RWPE2 (cell line): ENCODE measurements around the gene AKAP10.

Source experiments
- ATAC-seq: fragments of 200-7000 bp; cut with Tn5 transposase; 3 replicates; pipeline ENCODE4 v1.9.1; 2021; ENCODE audit warnings: low read depth
- DNase-seq: peaks from one replicate; pipeline ENCODE4 v3.0.0-alpha.2; 2020; ENCODE audit warnings: low spot score
- H3K27ac ChIP-seq: fragments of 450-650 bp; 2 replicates; pipeline ENCODE4 v1.5.1; 2017; ENCODE audit warnings: mild to moderate bottlenecking; ENCODE audit not compliant: poor library complexity, severe bottlenecking
- H3K27me3 ChIP-seq: fragments of 250-450 bp; sonication (Bioruptor Pico); 2 replicates; pipeline ENCODE4 v1.5.1; 2021; ENCODE audit warnings: mild to moderate bottlenecking, moderate library complexity; ENCODE audit not compliant: insufficient read depth, poor library complexity, severe bottlenecking
- H3K36me3 ChIP-seq: fragments of 250-450 bp; sonication (Bioruptor Pico); 2 replicates; pipeline ENCODE4 v1.5.1; 2020; ENCODE audit warnings: low read depth, mild to moderate bottlenecking, moderate library complexity
- H3K4me1 ChIP-seq: fragments of 250-450 bp; sonication (Bioruptor Pico); 2 replicates; pipeline ENCODE4 v1.5.1; 2021; ENCODE audit warnings: mild to moderate bottlenecking, moderate library complexity; ENCODE audit not compliant: insufficient read depth, poor library complexity, severe bottlenecking
- H3K4me3 ChIP-seq: fragments of 250-450 bp; sonication (Bioruptor Pico); 2 replicates; pipeline ENCODE4 v1.5.1; 2021; ENCODE audit warnings: mild to moderate bottlenecking, moderate library complexity; ENCODE audit not compliant: severe bottlenecking
- H3K9me3 ChIP-seq: fragments of 250-450 bp; sonication (Bioruptor Pico); 2 replicates; pipeline ENCODE4 v1.5.1; 2021; ENCODE audit warnings: mild to moderate bottlenecking, moderate library complexity; ENCODE audit not compliant: severe bottlenecking
- TF ChIP-seq, protein P1 (sequence below): fragments of 450-650 bp; IDR thresholded peaks from one replicate; pipeline ENCODE4 v1.5.1; 2017; ENCODE audit warnings: mild to moderate bottlenecking, moderate library complexity; ENCODE audit not compliant: poor library complexity, severe bottlenecking

The AKAP10 gene

DNA sequence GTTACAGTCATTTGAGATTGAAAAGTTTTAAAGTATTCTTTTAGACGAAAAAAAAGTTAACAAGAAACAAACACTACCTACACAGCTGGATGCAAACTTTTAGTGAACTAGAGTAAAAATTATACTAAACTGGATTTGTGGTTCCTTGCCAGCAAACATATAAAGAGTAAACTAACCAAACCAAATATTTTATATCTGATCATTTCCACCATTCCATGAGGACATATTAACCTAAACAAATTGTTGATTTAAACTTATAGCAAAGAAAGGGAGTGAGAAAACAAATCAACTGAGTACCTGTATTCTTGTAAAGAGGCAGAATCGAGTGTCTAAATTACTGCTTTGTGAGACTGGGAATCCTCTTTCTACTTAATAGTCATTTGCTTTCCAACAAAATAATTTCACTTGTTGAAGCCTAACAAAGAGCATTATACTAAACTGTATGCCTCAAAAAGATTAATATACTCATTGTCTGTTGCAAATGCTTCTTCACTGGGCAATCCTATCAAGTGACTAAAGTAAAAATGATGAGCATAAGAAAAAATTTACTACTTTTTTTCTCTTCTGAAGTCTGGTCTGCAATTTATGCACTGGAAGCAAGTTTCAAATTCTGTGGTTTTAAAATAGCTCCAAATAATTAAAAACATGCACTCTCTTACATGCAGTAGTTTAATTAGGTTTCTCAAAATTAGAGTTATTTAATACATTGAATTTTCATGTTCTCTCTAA, 37.5 kb downstream of the AKAP10 start:
- DNase-seq (no peak), ATAC-seq (no peak)
- no peaks in the 10 kb centered on the region for H3K27me3 ChIP-seq
- no peak overlapping the region for H3K4me3 ChIP-seq
- H3K27ac ChIP-seq, result peak overlapping the region; percentile 21
- peaks cover 76% of the 10 kb centered on the region for H3K36me3 ChIP-seq
- H3K4me1 ChIP-seq, result peaks cover 18% of the 10 kb centered on the region
- TF ChIP-seq, protein P1, sequence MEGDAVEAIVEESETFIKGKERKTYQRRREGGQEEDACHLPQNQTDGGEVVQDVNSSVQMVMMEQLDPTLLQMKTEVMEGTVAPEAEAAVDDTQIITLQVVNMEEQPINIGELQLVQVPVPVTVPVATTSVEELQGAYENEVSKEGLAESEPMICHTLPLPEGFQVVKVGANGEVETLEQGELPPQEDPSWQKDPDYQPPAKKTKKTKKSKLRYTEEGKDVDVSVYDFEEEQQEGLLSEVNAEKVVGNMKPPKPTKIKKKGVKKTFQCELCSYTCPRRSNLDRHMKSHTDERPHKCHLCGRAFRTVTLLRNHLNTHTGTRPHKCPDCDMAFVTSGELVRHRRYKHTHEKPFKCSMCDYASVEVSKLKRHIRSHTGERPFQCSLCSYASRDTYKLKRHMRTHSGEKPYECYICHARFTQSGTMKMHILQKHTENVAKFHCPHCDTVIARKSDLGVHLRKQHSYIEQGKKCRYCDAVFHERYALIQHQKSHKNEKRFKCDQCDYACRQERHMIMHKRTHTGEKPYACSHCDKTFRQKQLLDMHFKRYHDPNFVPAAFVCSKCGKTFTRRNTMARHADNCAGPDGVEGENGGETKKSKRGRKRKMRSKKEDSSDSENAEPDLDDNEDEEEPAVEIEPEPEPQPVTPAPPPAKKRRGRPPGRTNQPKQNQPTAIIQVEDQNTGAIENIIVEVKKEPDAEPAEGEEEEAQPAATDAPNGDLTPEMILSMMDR, result no peak
- H3K9me3 ChIP-seq, result no peaks in the 10 kb centered on the region

DNA sequence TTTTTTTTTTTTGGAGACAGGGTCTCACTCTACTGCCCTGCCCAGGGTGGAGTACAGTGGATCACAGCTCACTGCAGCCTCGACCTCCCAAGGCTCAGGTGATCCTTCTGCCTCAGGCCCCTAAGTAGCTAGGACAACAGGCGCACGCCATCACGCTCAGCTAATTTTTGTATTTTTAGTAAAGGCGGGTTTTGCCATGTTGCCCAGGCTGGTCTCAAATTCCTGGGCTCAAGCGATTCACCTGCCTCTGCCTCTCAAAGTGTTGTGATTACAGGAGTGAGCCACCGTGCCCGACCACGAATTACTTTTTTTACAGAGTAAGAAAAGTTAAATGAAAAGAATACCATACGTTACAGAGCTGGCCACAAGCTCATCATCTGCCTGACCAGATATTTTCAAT, 38.9 kb downstream of the AKAP10 start:
- no peak for ATAC-seq
- H3K27me3 ChIP-seq, result no peaks in the 10 kb centered on the region
- no peak overlapping the region for H3K27ac ChIP-seq
- TF ChIP-seq, protein P1, result no peak
- H3K4me3 ChIP-seq, result no peak overlapping the region
- peaks cover 78% of the 10 kb centered on the region for H3K36me3 ChIP-seq
- no peaks in the 10 kb centered on the region for H3K9me3 ChIP-seq
- DNase-seq, result no peak
- peaks cover 18% of the 10 kb centered on the region for H3K4me1 ChIP-seq

DNA sequence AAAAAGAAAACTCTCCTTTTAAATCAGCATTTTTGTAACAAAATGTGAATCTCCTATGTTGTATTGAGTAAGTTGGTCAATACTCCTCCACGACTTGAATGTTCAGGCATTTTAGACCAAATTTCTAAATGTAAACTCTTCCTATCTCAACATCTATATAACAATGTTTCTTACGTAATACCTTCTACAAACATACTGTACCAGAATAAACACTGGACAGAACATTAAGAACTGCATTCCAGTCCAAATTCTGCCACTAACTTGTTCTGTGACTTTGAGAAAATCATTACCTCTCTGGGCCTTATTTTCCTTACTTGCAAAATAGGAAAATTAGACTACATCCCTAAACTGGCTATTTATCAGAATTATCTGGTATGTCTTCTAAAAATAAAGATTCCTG, 40.1 kb downstream of the AKAP10 start:
- no peak for ATAC-seq

DNA sequence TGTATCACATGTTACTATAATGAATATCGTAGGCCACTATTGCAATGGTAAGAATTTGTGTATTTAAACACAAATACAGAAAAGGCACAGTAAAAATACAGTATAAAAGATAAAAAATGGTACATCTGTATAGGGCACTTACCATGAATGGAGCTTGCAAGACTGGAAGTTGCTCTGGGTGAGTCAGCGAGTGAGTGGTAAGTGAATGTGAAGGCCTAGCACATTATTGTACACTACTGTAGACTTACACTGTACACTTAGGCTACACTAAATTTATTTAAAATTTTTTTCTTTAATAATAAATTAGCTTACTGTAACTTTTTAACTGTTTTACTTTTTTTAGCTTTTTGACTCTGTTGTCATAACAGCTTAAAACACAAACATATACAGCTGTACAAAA, 42.5 kb downstream of the AKAP10 start:
- TF ChIP-seq, protein P1, result no peak
- ATAC-seq (no peak), DNase-seq (no peak)
- no peak overlapping the region for H3K27ac ChIP-seq
- H3K36me3 ChIP-seq, result peaks cover 90% of the 10 kb centered on the region
- no peaks in the 10 kb centered on the region for H3K27me3 ChIP-seq
- H3K4me3 ChIP-seq, result no peak overlapping the region
- no peaks in the 10 kb centered on the region for H3K9me3 ChIP-seq
- H3K4me1 ChIP-seq, result no peaks in the 10 kb centered on the region

More for the DNA sequence above, 40.1 kb downstream of the AKAP10 start:
- TF ChIP-seq, protein P1, result no peak
- no peaks in the 10 kb centered on the region for H3K9me3 ChIP-seq
- H3K4me1 ChIP-seq, result peaks cover 18% of the 10 kb centered on the region
- no peaks in the 10 kb centered on the region for H3K27me3 ChIP-seq
- H3K27ac ChIP-seq, result no peak overlapping the region
- no peak for DNase-seq
- H3K4me3 ChIP-seq, result no peak overlapping the region
- peaks cover 90% of the 10 kb centered on the region for H3K36me3 ChIP-seq

DNA sequence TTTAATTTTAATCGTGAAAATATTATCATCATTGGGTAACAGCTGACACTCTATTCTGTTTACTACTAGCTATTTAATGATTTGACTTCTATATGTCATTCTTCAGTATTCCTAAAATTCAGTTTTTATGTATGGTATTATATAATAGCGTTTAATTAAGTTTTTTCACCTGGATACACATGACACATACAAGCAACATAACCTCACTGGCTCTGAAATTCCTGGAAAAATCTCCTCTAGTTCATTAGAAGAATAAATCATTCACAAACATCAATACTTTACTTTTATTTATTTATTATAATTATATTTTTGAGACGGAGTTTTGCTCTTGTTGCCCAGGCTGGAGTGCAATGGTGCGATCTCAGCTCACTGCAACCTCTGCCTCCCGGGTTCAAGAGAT, 44.0 kb downstream of the AKAP10 start:
- DNase-seq, result no peak
- H3K27ac ChIP-seq, result no peak overlapping the region
- no peaks in the 10 kb centered on the region for H3K27me3 ChIP-seq
- no peaks in the 10 kb centered on the region for H3K4me1 ChIP-seq
- no peak for ATAC-seq
- no peak overlapping the region for H3K4me3 ChIP-seq
- H3K36me3 ChIP-seq, result peaks cover 92% of the 10 kb centered on the region
- no peaks in the 10 kb centered on the region for H3K9me3 ChIP-seq
- TF ChIP-seq, protein P1, result no peak
